22Rv1 (cell line): ENCODE results near the gene HRH3.

Experiments
- H3K27ac ChIP-seq: fragments of 450-650 bp; 2 replicates; pipeline ENCODE4 v1.5.1; 2017
- CTCF ChIP-seq: fragments of 450-650 bp; IDR thresholded peaks from 2 replicates; pipeline ENCODE4 v1.5.1; 2017; ENCODE audit warnings: mild to moderate bottlenecking
- ZFX ChIP-seq: fragments of 450-650 bp; IDR thresholded peaks from 2 replicates; pipeline ENCODE4 v1.6.1; 2017; ENCODE audit warnings: antibody characterized with exemption, borderline replicate concordance

The HRH3 gene

GRCh38 chr20:62200491-62201172, 19.4 kb downstream of the HRH3 start:
- H3K27ac ChIP-seq = no peak overlapping the region

GRCh38 chr20:62198931-62199330, 21.1 kb downstream of the HRH3 start:
- no peak overlapping the region for H3K27ac ChIP-seq
- TF ChIP-seq ZFX = no peak
- no peak for TF ChIP-seq CTCF

More at GRCh38 chr20:62200491-62201172, 19.4 kb downstream of the HRH3 start:
- TF ChIP-seq ZFX (no peak), CTCF (no peak)

- TF ChIP-seq ZFX = no peak
- no peak for TF ChIP-seq CTCF
- no peak overlapping the region for H3K27ac ChIP-seq
Measured at GRCh38 chr20:62198496-62198895, 21.6 kb downstream of the HRH3 start.

GRCh38 chr20:62197801-62198200, 22.3 kb downstream of the HRH3 start:
- TF ChIP-seq CTCF = no peak
- TF ChIP-seq ZFX = no peak
- H3K27ac ChIP-seq = no peak overlapping the region

GRCh38 chr20:62197311-62197710, 22.8 kb downstream of the HRH3 start:
- no peak overlapping the region for H3K27ac ChIP-seq
- no peak for TF ChIP-seq ZFX
- TF ChIP-seq CTCF = no peak

- H3K27ac ChIP-seq = no peak overlapping the region
- TF ChIP-seq CTCF = no peak
- no peak for TF ChIP-seq ZFX
Measured at GRCh38 chr20:62196286-62196685, 23.8 kb downstream of the HRH3 start.

GRCh38 chr20:62195736-62196135, 24.3 kb downstream of the HRH3 start:
- TF ChIP-seq ZFX (no peak), CTCF (no peak)
- no peak overlapping the region for H3K27ac ChIP-seq
